IMR-90 (cell line): ENCODE results near the gene GRIN1. TPM values are rescaled to one million over a fixed set of nuclear protein-coding genes. Genes with fewer than 3 reads are reported as not detected.

Experiments
- ATAC-seq: fragments of 200-7000 bp; cut with Tn5 transposase; 2 replicates; pipeline ENCODE4 v1.9.1; 2020; ENCODE audit warnings: low read depth, mild to moderate bottlenecking, moderate library complexity
- BruUV-seq: library from RNA; stranded (reverse); fragments of 400-500 nt; replicated peaks from 2 replicates; lab custom pipeline; 2021; lab: Mats Ljungman, UMichigan
- CTCF ChIA-PET: fragments of 300-600 bp; formaldehyde crosslinking; extraction: SDS; loops from one replicate; lab custom pipeline; 2021; ENCODE audit warnings: antibody characterized with exemption; lab: Yijun Ruan, JAX
- POLR2A ChIA-PET: fragments of 300-600 bp; sonication (Branson Sonifier 250); formaldehyde crosslinking; loops from one replicate; lab custom pipeline; 2022; ENCODE audit warnings: antibody characterized with exemption; ENCODE audit not compliant: unreplicated experiment; lab: Charles Lee
- DNase-seq: peaks from one replicate; pipeline ENCODE4 v3.0.0; 2013
- H2AFZ ChIP-seq: replicated peaks from 2 replicates; pipeline ENCODE3; 2013; ENCODE audit warnings: low read length, mild to moderate bottlenecking; ENCODE audit not compliant: poor library complexity
- H2AK5ac ChIP-seq: 2 replicates; pipeline ENCODE4 v1.6.1; 2013; ENCODE audit warnings: low read depth, low read length, inconsistent platforms
- H2AK9ac ChIP-seq: replicated peaks from 2 replicates; pipeline ENCODE3; 2013; ENCODE audit warnings: mild to moderate bottlenecking, low read depth, low read length, moderate library complexity; ENCODE audit not compliant: poor library complexity
- H2BK120ac ChIP-seq: 2 replicates; pipeline ENCODE4 v1.6.1; 2013; ENCODE audit warnings: low read depth, low read length, inconsistent platforms
- H2BK15ac ChIP-seq: 3 replicates; pipeline ENCODE4 v1.6.1; 2013; ENCODE audit warnings: low read depth, low read length, inconsistent platforms
- H2BK20ac ChIP-seq: 2 replicates; pipeline ENCODE4 v1.6.1; 2013; ENCODE audit warnings: low read depth, mild to moderate bottlenecking, inconsistent platforms, low read length, moderate library complexity
- H2BK5ac ChIP-seq: 2 replicates; pipeline ENCODE4 v1.6.1; 2013; ENCODE audit warnings: mild to moderate bottlenecking, low read depth, low read length, inconsistent platforms; ENCODE audit not compliant: poor library complexity, severe bottlenecking
- H3K14ac ChIP-seq: replicated peaks from 2 replicates; pipeline ENCODE4 v1.6.1; 2013; ENCODE audit warnings: low read depth, low read length, inconsistent platforms
- H3K18ac ChIP-seq: 2 replicates; pipeline ENCODE4 v1.6.1; 2013; ENCODE audit warnings: low read depth, low read length, control low read depth
- H3K23ac ChIP-seq: 2 replicates; pipeline ENCODE4 v1.6.1; 2013; ENCODE audit warnings: low read depth, low read length, inconsistent platforms
- H3K27ac ChIP-seq: 2 replicates; pipeline ENCODE4 v1.5.1; 2013; ENCODE audit warnings: mild to moderate bottlenecking, control low read depth, low read length; ENCODE audit not compliant: insufficient read depth
- H3K27me3 ChIP-seq: 2 replicates; pipeline ENCODE4 v1.6.1; 2013; ENCODE audit warnings: low read length; ENCODE audit not compliant: control insufficient read depth, insufficient read depth
- H3K36me3 ChIP-seq: 2 replicates; pipeline ENCODE4 v1.6.1; 2013; ENCODE audit warnings: low read length, mixed read lengths; ENCODE audit not compliant: control insufficient read depth, insufficient read depth
- H3K4ac ChIP-seq: 2 replicates; pipeline ENCODE4 v1.6.1; 2013; ENCODE audit warnings: low read depth, low read length, inconsistent platforms
- H3K4me1 ChIP-seq: 2 replicates; pipeline ENCODE4 v1.6.1; 2013; ENCODE audit warnings: low read length, mixed read lengths; ENCODE audit not compliant: control insufficient read depth, insufficient read depth
- H3K4me2 ChIP-seq: 2 replicates; pipeline ENCODE4 v1.6.1; 2013; ENCODE audit warnings: low read depth, mild to moderate bottlenecking, control low read depth, low read length, moderate library complexity
- H3K4me3 ChIP-seq: 2 replicates; pipeline ENCODE4 v1.5.1; 2013; ENCODE audit warnings: low read depth, mild to moderate bottlenecking, control low read depth, low read length, moderate library complexity; ENCODE audit not compliant: insufficient read depth
- H3K56ac ChIP-seq: 2 replicates; pipeline ENCODE4 v1.6.1; 2013; ENCODE audit warnings: low read length, inconsistent platforms; ENCODE audit not compliant: insufficient read depth; ENCODE audit errors: extremely low read depth
- H3K79me1 ChIP-seq, 2 experiments: 2 replicates each; pipeline ENCODE4 v1.6.1; 2013; ENCODE audit warnings: low read length in 2 of 2, inconsistent platforms in 1 of 2, low read depth in 1 of 2
- H3K9ac ChIP-seq: 2 replicates; pipeline ENCODE4 v1.6.1; 2013; ENCODE audit warnings: low read depth, low read length, control low read depth
- H3K9me1 ChIP-seq: 2 replicates; pipeline ENCODE4 v1.6.1; 2013; ENCODE audit warnings: low read length, inconsistent platforms; ENCODE audit not compliant: insufficient read depth
- H3K9me3 ChIP-seq: 2 replicates; pipeline ENCODE4 v1.6.1; 2013; ENCODE audit warnings: low read length; ENCODE audit not compliant: control insufficient read depth, insufficient read depth
- H4K20me1 ChIP-seq: 2 replicates; pipeline ENCODE4 v1.6.1; 2013; ENCODE audit warnings: low read length, inconsistent platforms; ENCODE audit not compliant: insufficient read depth
- H4K5ac ChIP-seq: 2 replicates; pipeline ENCODE4 v1.6.1; 2013; ENCODE audit warnings: mild to moderate bottlenecking, low read depth, low read length, control low read depth
- H4K8ac ChIP-seq, 2 experiments: 2 replicates each; pipeline ENCODE4 v1.6.1; 2013; ENCODE audit warnings: low read depth in 2 of 2, low read length in 2 of 2, control low read depth in 1 of 2, inconsistent platforms in 1 of 2
- H4K91ac ChIP-seq: 2 replicates; pipeline ENCODE4 v1.6.1; 2013; ENCODE audit warnings: low read depth, low read length, inconsistent platforms; ENCODE audit not compliant: insufficient read depth
- CTCF ChIP-seq: conservative IDR thresholded peaks from 2 replicates; pipeline ENCODE4 v1.5.1; 2012; ENCODE audit warnings: mild to moderate bottlenecking, low read depth, low read length, improper control_type of control experiment
- MAZ ChIP-seq: IDR thresholded peaks from 2 replicates; pipeline ENCODE4 v1.6.1; 2012; ENCODE audit warnings: low read depth, mild to moderate bottlenecking, low read length, improper control_type of control experiment, moderate library complexity, borderline replicate concordance
- RFX5 ChIP-seq: IDR thresholded peaks from 2 replicates; pipeline ENCODE4 v1.8.0; 2012; ENCODE audit warnings: low read depth, mild to moderate bottlenecking, low read length, moderate library complexity
- WGBS, 2 experiments: methylation state at CpG; one replicate each; pipeline versions ENCODE4 v1.1.5 to v1.1.7; 2013; ENCODE audit warnings: missing lambda C conversion rate in 2 of 2; ENCODE audit not compliant: insufficient read length in 1 of 2; ENCODE audit errors: extremely low coverage in 2 of 2; 5-methylcytosine and 5-hydroxymethylcytosine counted together
- dilution Hi-C: fragments of 300-500 bp; cut with HindIII; formaldehyde crosslinking; loops from one replicate; pipeline ENCODE4 v1.14.3; 2018; ENCODE audit warnings: low sequenced_read_pairs; ENCODE audit not compliant: unreplicated experiment
- in situ Hi-C: fragments of 300-500 bp; cut with MboI; formaldehyde crosslinking; loops from 3 replicates; pipeline ENCODE4 v1.14.3; 2019; ENCODE audit warnings: low sequenced_read_pairs, inconsistent platforms, mixed read lengths
- intact Hi-C: fragments of 100-400 bp; cut with micrococcal nuclease; formaldehyde crosslinking; loops from 2 replicates; pipeline ENCODE4 v1.10.0; 2022
- polyA plus RNA-seq, 3 experiments: library from polyadenylated mRNA; depleted of rRNA; stranded (reverse); fragments of >200 nt; gene quantifications; 2 replicates each; pipeline ENCODE4 v1.2.3, GENCODE V29; 2012; ENCODE audit warnings: low replicate concordance in 1 of 3
- total RNA-seq: library from RNA; depleted of rRNA; stranded (reverse); fragments of >200 nt; gene quantifications from 2 replicates; pipeline ENCODE4 v1.2.3, GENCODE V29; 2012

Gene GRIN1
- total and polyA plus RNA-seq, 2 of the 4 experiments (the other 2 are of a cell fraction), result 0.09 TPM; not detected in 1

GRCh38 chr9:137149363-137149762 lies 10.4 kb downstream of the GRIN1 start:
- H3K4me1 ChIP-seq, result no peaks in the 10 kb centered on the region
- H3K14ac ChIP-seq, result no peak overlapping the region
- intact Hi-C loops (no loop called here), in situ Hi-C loops (no loop called here), dilution Hi-C loops (no loop called here)
- DNase-seq (no peak), ATAC-seq (no peak)
- TF ChIP-seq CTCF (no peak), RFX5 (no peak), MAZ (no peak)
- WGBS, 2 experiments, result 92% methylated on average over 2 of the region's 5 CpGs; no CpG with 5 or more reads in 1 of the 2 experiments
- POLR2A ChIA-PET, result no interaction called here
- no peak overlapping the region for H4K8ac ChIP-seq
- no TSS peak for BruUV-seq
- H3K9ac ChIP-seq, result no peak overlapping the region
- H3K4ac ChIP-seq, result no peak overlapping the region
- H3K79me1 ChIP-seq, result no peaks in the 10 kb centered on the region
- H2AK5ac ChIP-seq, result no peak overlapping the region
- no peak overlapping the region for H2BK5ac ChIP-seq
- H2AK9ac ChIP-seq, result no peak overlapping the region
- no peak overlapping the region for H2BK120ac ChIP-seq
- no peak overlapping the region for H3K18ac ChIP-seq
- H3K4me3 ChIP-seq, result no peak overlapping the region
- H4K20me1 ChIP-seq, result no peaks in the 10 kb centered on the region
- no peaks in the 10 kb centered on the region for H3K9me3 ChIP-seq
- no peak overlapping the region for H3K23ac ChIP-seq
- H3K4me2 ChIP-seq, result no peak overlapping the region
- peaks cover 12% of the 10 kb centered on the region for H3K9me1 ChIP-seq
- no peak overlapping the region for H3K56ac ChIP-seq
- no peaks in the 10 kb centered on the region for H3K36me3 ChIP-seq
- H2BK20ac ChIP-seq, result no peak overlapping the region
- no peak overlapping the region for H3K27ac ChIP-seq
- H2AFZ ChIP-seq, result no peak overlapping the region
- CTCF ChIA-PET, result no interaction called here
- H4K5ac ChIP-seq, result no peak overlapping the region
- peaks cover 8% of the 10 kb centered on the region for H3K27me3 ChIP-seq
- no peak overlapping the region for H2BK15ac ChIP-seq
- H4K91ac ChIP-seq, result no peak overlapping the region
